ENCODE data around the gene DMD. TPM values are rescaled to one million over a fixed set of nuclear protein-coding genes. Genes with fewer than 3 reads are reported as not detected.

Gene DMD
- total and polyA plus RNA-seq, 4 donors: 3.9 to 73.8 (median 11.2) TPM

- DNase-seq (no peak), ATAC-seq (ENCODE audit: insufficient read depth, low FRiP score) (no peak)
- Histone ChIP-seq H3K9ac (ENCODE audit: insufficient read depth in 1 of 2, low read length in 2 of 2) (no peak overlapping the region), H3K27me3 (ENCODE audit: control insufficient read depth in 3 of 3, insufficient read depth in 3 of 3, low read length in 2 of 3) (peaks cover 0 to 4% (median 0%) of the 10 kb centered on the region in 3 donors), H3K4me3 (no peak overlapping the region), H3K4me1 (ENCODE audit: control insufficient read depth in 5 of 5, insufficient read depth in 5 of 5, low read length in 5 of 5) (no peaks in the 10 kb centered on the region), H3K27ac (ENCODE audit: low read depth in 1 of 2, low read length in 1 of 2) (no peak overlapping the region), H3K36me3 (ENCODE audit: control insufficient read depth in 4 of 4, insufficient read depth in 4 of 4, low read length in 4 of 4) (no peaks in the 10 kb centered on the region), H3K9me3 (ENCODE audit: control insufficient read depth in 4 of 4, insufficient read depth in 3 of 4, low read length in 3 of 4) (no peaks in the 10 kb centered on the region)
- 46 to 56% methylated on average over 2 of the region's 2 CpGs for WGBS, 2 donors
- no peak for TF ChIP-seq CTCF (IDR thresholded peaks at IDR 0.05; ENCODE audit: control extremely low read depth, extremely low read depth)
Observed at GRCh38 chrX:31702222-31702621, 1509.1 kb downstream of the DMD start.

- H3K4me3 ChIP-seq: no peak overlapping the region
- WGBS, 2 donors: 64 to 79% methylated on average over 7 of the region's 7 CpGs
Observed at GRCh38 chrX:31697294-31697916, 1513.9 kb downstream of the DMD start.

GRCh38 chrX:31679861-31680260 lies 1531.5 kb downstream of the DMD start:
- no peak for TF ChIP-seq CTCF (IDR thresholded peaks at IDR 0.05; ENCODE audit: control extremely low read depth, extremely low read depth)
- Histone ChIP-seq H3K27ac (ENCODE audit: low read depth in 1 of 2, low read length in 1 of 2) (no peak overlapping the region), H3K27me3 (ENCODE audit: control insufficient read depth in 3 of 3, insufficient read depth in 3 of 3, low read length in 2 of 3) (no peaks in the 10 kb centered on the region), H3K4me1 (ENCODE audit: control insufficient read depth in 5 of 5, insufficient read depth in 5 of 5, low read length in 5 of 5) (no peaks in the 10 kb centered on the region), H3K9me3 (ENCODE audit: control insufficient read depth in 4 of 4, insufficient read depth in 3 of 4, low read length in 3 of 4) (no peaks in the 10 kb centered on the region), H3K9ac (ENCODE audit: insufficient read depth in 1 of 2, low read length in 2 of 2) (no peak overlapping the region), H3K4me3 (no peak overlapping the region), H3K36me3 (ENCODE audit: control insufficient read depth in 4 of 4, insufficient read depth in 4 of 4, low read length in 4 of 4) (no peaks in the 10 kb centered on the region)
- no peak for ATAC-seq (ENCODE audit: insufficient read depth, low FRiP score)
- no peak for DNase-seq

More at GRCh38 chrX:31697294-31697916, 1513.9 kb downstream of the DMD start:
- DNase-seq: no peak
- Histone ChIP-seq H3K4me1 (ENCODE audit: control insufficient read depth in 5 of 5, insufficient read depth in 5 of 5, low read length in 5 of 5) (no peaks in the 10 kb centered on the region), H3K9ac (ENCODE audit: insufficient read depth in 1 of 2, low read length in 2 of 2) (no peak overlapping the region), H3K27me3 (ENCODE audit: control insufficient read depth in 3 of 3, insufficient read depth in 3 of 3, low read length in 2 of 3) (no peaks in the 10 kb centered on the region), H3K9me3 (ENCODE audit: control insufficient read depth in 4 of 4, insufficient read depth in 3 of 4, low read length in 3 of 4) (peaks cover 0 to 6% (median 0%) of the 10 kb centered on the region in 4 donors), H3K36me3 (ENCODE audit: control insufficient read depth in 4 of 4, insufficient read depth in 4 of 4, low read length in 4 of 4) (no peaks in the 10 kb centered on the region), H3K27ac (ENCODE audit: low read depth in 1 of 2, low read length in 1 of 2) (no peak overlapping the region)
- no peak for ATAC-seq (ENCODE audit: insufficient read depth, low FRiP score)
- no peak for TF ChIP-seq CTCF (IDR thresholded peaks at IDR 0.05; ENCODE audit: control extremely low read depth, extremely low read depth)

- Histone ChIP-seq H3K4me1 (ENCODE audit: control insufficient read depth in 5 of 5, insufficient read depth in 5 of 5, low read length in 5 of 5) (no peaks in the 10 kb centered on the region), H3K9me3 (ENCODE audit: control insufficient read depth in 4 of 4, insufficient read depth in 3 of 4, low read length in 3 of 4) (peaks cover 0 to 5% (median 0%) of the 10 kb centered on the region in 4 donors), H3K27ac (ENCODE audit: low read depth in 1 of 2, low read length in 1 of 2) (no peak overlapping the region), H3K4me3 (no peak overlapping the region), H3K36me3 (ENCODE audit: control insufficient read depth in 4 of 4, insufficient read depth in 4 of 4, low read length in 4 of 4) (no peaks in the 10 kb centered on the region), H3K9ac (ENCODE audit: insufficient read depth in 1 of 2, low read length in 2 of 2) (no peak overlapping the region), H3K27me3 (ENCODE audit: control insufficient read depth in 3 of 3, insufficient read depth in 3 of 3, low read length in 2 of 3) (no peaks in the 10 kb centered on the region)
- 45 to 61% methylated on average over 3 of the region's 3 CpGs for WGBS, 2 donors
- DNase-seq: no peak
- no peak for TF ChIP-seq CTCF (IDR thresholded peaks at IDR 0.05; ENCODE audit: control extremely low read depth, extremely low read depth)
- ATAC-seq (ENCODE audit: insufficient read depth, low FRiP score): no peak
Observed at GRCh38 chrX:31670245-31670644, 1541.1 kb downstream of the DMD start.

All from lung (tissue), 12 donors.